Karpas-422 (cell line): ENCODE measurements around the gene RELN. TPM values are rescaled to one million over a fixed set of nuclear protein-coding genes. Genes with fewer than 3 reads are reported as not detected.

ENCODE experiments used
- DNase-seq: peaks from one replicate; pipeline ENCODE4 v3.0.0-alpha.2; 2015
- H2AFZ ChIP-seq: fragments of 200-600 bp; sonication (generic); 2 replicates; pipeline ENCODE4 v1.6.1; 2014; ENCODE audit warnings: antibody characterized with exemption, low read length, mixed read lengths
- H3K27ac ChIP-seq: fragments of 200-600 bp; sonication (generic); 2 replicates; pipeline ENCODE4 v1.5.1; 2014; ENCODE audit warnings: mild to moderate bottlenecking, low read length, moderate library complexity
- H3K27me3 ChIP-seq: fragments of 200-600 bp; sonication (generic); 2 replicates; pipeline ENCODE4 v1.6.1; 2014; ENCODE audit warnings: low read length, mixed read lengths
- H3K36me3 ChIP-seq: fragments of 200-600 bp; sonication (generic); 2 replicates; pipeline ENCODE4 v1.6.1; 2014; ENCODE audit warnings: low read length, mixed read lengths; ENCODE audit not compliant: insufficient read depth
- H3K4me1 ChIP-seq: fragments of 200-600 bp; sonication (generic); 2 replicates; pipeline ENCODE4 v1.6.1; 2014; ENCODE audit warnings: mild to moderate bottlenecking, low read length, mixed read lengths
- H3K4me2 ChIP-seq: fragments of 200-600 bp; sonication (generic); 2 replicates; pipeline ENCODE4 v1.6.1; 2014; ENCODE audit warnings: low read length, low read depth, mild to moderate bottlenecking; ENCODE audit not compliant: poor library complexity, severe bottlenecking
- H3K4me3 ChIP-seq: fragments of 200-600 bp; sonication (generic); 2 replicates; pipeline ENCODE4 v1.5.1; 2014; ENCODE audit warnings: mild to moderate bottlenecking, antibody characterized with exemption, low read length, mixed read lengths
- H3K79me2 ChIP-seq: fragments of 200-600 bp; sonication (generic); 2 replicates; pipeline ENCODE4 v1.6.1; 2014; ENCODE audit warnings: mild to moderate bottlenecking, low read length, mixed read lengths
- H3K9ac ChIP-seq: fragments of 200-600 bp; sonication (generic); 2 replicates; pipeline ENCODE4 v1.6.0; 2014; ENCODE audit warnings: low read length
- H3K9me2 ChIP-seq: fragments of 200-600 bp; sonication (generic), shearing (Covaris generic); replicated peaks from 2 replicates; pipeline ENCODE4 v1.6.0; 2014; ENCODE audit warnings: mild to moderate bottlenecking, low read length, moderate library complexity; ENCODE audit not compliant: insufficient read depth
- H3K9me3 ChIP-seq: fragments of 300-700, 200-600 bp; sonication (generic); 2 replicates; pipeline ENCODE4 v1.6.1; 2014; ENCODE audit warnings: low read length, mixed read lengths
- H4K20me1 ChIP-seq: fragments of 200-600 bp; sonication (generic); 2 replicates; pipeline ENCODE4 v1.6.1; 2014; ENCODE audit warnings: mild to moderate bottlenecking, antibody characterized with exemption, low read length, low read depth; ENCODE audit not compliant: insufficient read depth
- total RNA-seq: library from RNA; depleted of rRNA; stranded (reverse); fragments of >200 nt; shearing (Covaris generic); gene quantifications from 2 replicates; pipeline ENCODE4 v1.2.3, GENCODE V29; 2014; ENCODE audit warnings: low replicate concordance

Gene RELN
- total RNA-seq, 1 experiment from 2014 or later = not detected

- Histone ChIP-seq H3K9me3 (no peaks in the 10 kb centered on the region), H2AFZ (no peak overlapping the region), H3K9me2 (no peaks in the 10 kb centered on the region), H3K79me2 (no peaks in the 10 kb centered on the region), H3K4me3 (no peak overlapping the region), H3K27ac (no peak overlapping the region), H3K36me3 (no peaks in the 10 kb centered on the region), H3K27me3 (no peaks in the 10 kb centered on the region), H4K20me1 (no peaks in the 10 kb centered on the region), H3K9ac (no peak overlapping the region), H3K4me2 (no peak overlapping the region), H3K4me1 (no peaks in the 10 kb centered on the region)
- no peak for DNase-seq
Observed at GRCh38 chr7:103564416-103564815, 425.0 kb downstream of the RELN start.

- Histone ChIP-seq H3K4me3 (no peak overlapping the region), H3K4me1 (no peaks in the 10 kb centered on the region), H3K9me2 (no peaks in the 10 kb centered on the region), H4K20me1 (no peaks in the 10 kb centered on the region), H3K9ac (no peak overlapping the region), H2AFZ (no peak overlapping the region), H3K27me3 (no peaks in the 10 kb centered on the region), H3K27ac (no peak overlapping the region), H3K9me3 (no peaks in the 10 kb centered on the region), H3K4me2 (no peak overlapping the region), H3K36me3 (no peaks in the 10 kb centered on the region), H3K79me2 (no peaks in the 10 kb centered on the region)
- DNase-seq = no peak
Observed at GRCh38 chr7:103560136-103560535, 429.3 kb downstream of the RELN start.

GRCh38 chr7:103551016-103551415, 438.4 kb downstream of the RELN start:
- H3K36me3 ChIP-seq = no peaks in the 10 kb centered on the region
- H2AFZ ChIP-seq = no peak overlapping the region
- H3K27me3 ChIP-seq = no peaks in the 10 kb centered on the region
- H3K9ac ChIP-seq = no peak overlapping the region
- H3K9me2 ChIP-seq = no peaks in the 10 kb centered on the region
- H3K4me3 ChIP-seq = no peak overlapping the region
- H3K79me2 ChIP-seq = no peaks in the 10 kb centered on the region
- no peaks in the 10 kb centered on the region for H4K20me1 ChIP-seq
- H3K9me3 ChIP-seq = no peaks in the 10 kb centered on the region
- H3K4me2 ChIP-seq = no peak overlapping the region
- no peak for DNase-seq
- H3K27ac ChIP-seq = no peak overlapping the region
- no peaks in the 10 kb centered on the region for H3K4me1 ChIP-seq

GRCh38 chr7:103549786-103550185, 439.7 kb downstream of the RELN start:
- Histone ChIP-seq H3K9ac (no peak overlapping the region), H3K79me2 (no peaks in the 10 kb centered on the region), H3K9me3 (no peaks in the 10 kb centered on the region), H3K4me2 (no peak overlapping the region), H2AFZ (no peak overlapping the region), H3K4me3 (no peak overlapping the region), H4K20me1 (no peaks in the 10 kb centered on the region), H3K27me3 (no peaks in the 10 kb centered on the region), H3K36me3 (no peaks in the 10 kb centered on the region), H3K4me1 (no peaks in the 10 kb centered on the region), H3K9me2 (no peaks in the 10 kb centered on the region), H3K27ac (no peak overlapping the region)
- no peak for DNase-seq

GRCh38 chr7:103547451-103548284, 441.8 kb downstream of the RELN start:
- no peaks in the 10 kb centered on the region for H3K27me3 ChIP-seq
- no peak overlapping the region for H3K4me3 ChIP-seq
- H3K36me3 ChIP-seq = no peaks in the 10 kb centered on the region
- no peaks in the 10 kb centered on the region for H3K4me1 ChIP-seq
- no peak overlapping the region for H3K4me2 ChIP-seq
- H2AFZ ChIP-seq = no peak overlapping the region
- no peaks in the 10 kb centered on the region for H3K9me2 ChIP-seq
- H3K79me2 ChIP-seq = no peaks in the 10 kb centered on the region
- H3K9me3 ChIP-seq = no peaks in the 10 kb centered on the region
- no peaks in the 10 kb centered on the region for H4K20me1 ChIP-seq
- DNase-seq = no peak
- H3K9ac ChIP-seq = no peak overlapping the region
- no peak overlapping the region for H3K27ac ChIP-seq

- DNase-seq = no peak
Observed at GRCh38 chr7:103542470-103542869, 447.0 kb downstream of the RELN start.

GRCh38 chr7:103541947-103542346, 447.5 kb downstream of the RELN start:
- no peaks in the 10 kb centered on the region for H3K9me3 ChIP-seq
- no peak overlapping the region for H3K9ac ChIP-seq
- H3K4me3 ChIP-seq = no peak overlapping the region
- H2AFZ ChIP-seq = no peak overlapping the region
- no peak for DNase-seq
- H3K79me2 ChIP-seq = no peaks in the 10 kb centered on the region
- no peak overlapping the region for H3K27ac ChIP-seq
- no peaks in the 10 kb centered on the region for H4K20me1 ChIP-seq
- no peaks in the 10 kb centered on the region for H3K4me1 ChIP-seq
- no peaks in the 10 kb centered on the region for H3K36me3 ChIP-seq
- H3K9me2 ChIP-seq = no peaks in the 10 kb centered on the region
- no peaks in the 10 kb centered on the region for H3K27me3 ChIP-seq
- no peak overlapping the region for H3K4me2 ChIP-seq

More at GRCh38 chr7:103542470-103542869, 447.0 kb downstream of the RELN start:
- no peak overlapping the region for H2AFZ ChIP-seq
- H3K27ac ChIP-seq = no peak overlapping the region
- H3K36me3 ChIP-seq = no peaks in the 10 kb centered on the region
- H3K9me3 ChIP-seq = no peaks in the 10 kb centered on the region
- H3K79me2 ChIP-seq = no peaks in the 10 kb centered on the region
- H4K20me1 ChIP-seq = no peaks in the 10 kb centered on the region
- no peaks in the 10 kb centered on the region for H3K27me3 ChIP-seq
- H3K4me3 ChIP-seq = no peak overlapping the region
- no peaks in the 10 kb centered on the region for H3K4me1 ChIP-seq
- H3K4me2 ChIP-seq = no peak overlapping the region
- no peaks in the 10 kb centered on the region for H3K9me2 ChIP-seq
- no peak overlapping the region for H3K9ac ChIP-seq

GRCh38 chr7:103541026-103541425, 448.4 kb downstream of the RELN start:
- Histone ChIP-seq H2AFZ (no peak overlapping the region), H3K4me1 (no peaks in the 10 kb centered on the region), H3K9me2 (no peaks in the 10 kb centered on the region), H3K9me3 (no peaks in the 10 kb centered on the region), H4K20me1 (no peaks in the 10 kb centered on the region), H3K27ac (no peak overlapping the region), H3K9ac (no peak overlapping the region), H3K36me3 (no peaks in the 10 kb centered on the region), H3K27me3 (no peaks in the 10 kb centered on the region), H3K4me2 (no peak overlapping the region), H3K79me2 (no peaks in the 10 kb centered on the region), H3K4me3 (no peak overlapping the region)
- no peak for DNase-seq
